GM21737 (cell line): Measurements from ENCODE around the gene TBC1D16.

Source experiments
- ATAC-seq: cut with Tn5 transposase; IDR thresholded peaks from one replicate; pipeline ENCODE4 v1.9.1; 2021; ENCODE audit warnings: mild to moderate bottlenecking, moderate library complexity; ENCODE audit not compliant: unreplicated experiment

TBC1D16 gene

DNA sequence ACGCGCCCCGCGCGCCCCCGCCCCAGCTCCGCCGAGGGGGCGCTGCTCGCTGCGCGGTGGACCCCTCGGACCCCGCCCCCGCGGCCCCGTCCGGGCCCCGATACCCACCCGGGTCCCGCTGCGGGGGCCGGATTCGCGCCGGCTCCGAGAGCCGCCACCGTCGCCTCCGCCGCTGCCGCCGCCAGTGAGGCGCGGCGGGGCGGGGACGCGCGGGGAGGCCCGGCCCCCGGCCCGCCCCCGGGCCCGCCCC, at the start of gene TBC1D16:
TSS of gene TBC1D16 (minus strand) at position 186 of the 250 bp plus-strand sequence. CDS start 22,325 bp downstream, outside the sequence.
- ATAC-seq: no peak

DNA sequence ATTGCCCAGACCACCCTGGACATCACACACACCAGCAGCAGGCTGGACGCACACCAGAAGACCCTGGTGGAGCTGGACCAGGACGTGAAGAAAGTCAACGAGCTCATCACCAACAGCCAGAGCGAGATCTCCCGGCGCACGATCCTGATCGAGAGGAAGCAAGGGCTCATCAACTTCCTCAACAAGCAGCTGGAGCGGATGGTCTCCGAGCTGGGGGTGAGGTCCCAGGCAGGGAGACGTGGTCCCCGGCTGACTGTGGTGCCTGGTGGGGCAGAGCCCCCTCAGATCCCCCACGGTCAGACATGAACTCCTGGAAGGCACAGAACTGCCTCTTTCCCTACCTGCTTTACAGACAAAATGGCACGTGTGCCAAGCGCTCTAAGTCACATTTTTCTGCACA, 49.1 kb upstream of the TBC1D16 start:
- no peak for ATAC-seq

GRCh38 chr17:80083136-80083661, 47.5 kb upstream of the TBC1D16 start:
- no peak for ATAC-seq

- no peak for ATAC-seq
These were observed 46.9 kb upstream of the TBC1D16 start for GRCh38 chr17:80082403-80083135.

- no peak for ATAC-seq
These were observed 45.9 kb upstream of the TBC1D16 start for GRCh38 chr17:80081596-80081995.

- ATAC-seq: no peak
These were observed 44.4 kb upstream of the TBC1D16 start for GRCh38 chr17:80080081-80080480.

GRCh38 chr17:80072410-80072809, 36.7 kb upstream of the TBC1D16 start:
- no peak for ATAC-seq

- no peak for ATAC-seq
These were observed 35.6 kb upstream of the TBC1D16 start for GRCh38 chr17:80071116-80071841.

DNA sequence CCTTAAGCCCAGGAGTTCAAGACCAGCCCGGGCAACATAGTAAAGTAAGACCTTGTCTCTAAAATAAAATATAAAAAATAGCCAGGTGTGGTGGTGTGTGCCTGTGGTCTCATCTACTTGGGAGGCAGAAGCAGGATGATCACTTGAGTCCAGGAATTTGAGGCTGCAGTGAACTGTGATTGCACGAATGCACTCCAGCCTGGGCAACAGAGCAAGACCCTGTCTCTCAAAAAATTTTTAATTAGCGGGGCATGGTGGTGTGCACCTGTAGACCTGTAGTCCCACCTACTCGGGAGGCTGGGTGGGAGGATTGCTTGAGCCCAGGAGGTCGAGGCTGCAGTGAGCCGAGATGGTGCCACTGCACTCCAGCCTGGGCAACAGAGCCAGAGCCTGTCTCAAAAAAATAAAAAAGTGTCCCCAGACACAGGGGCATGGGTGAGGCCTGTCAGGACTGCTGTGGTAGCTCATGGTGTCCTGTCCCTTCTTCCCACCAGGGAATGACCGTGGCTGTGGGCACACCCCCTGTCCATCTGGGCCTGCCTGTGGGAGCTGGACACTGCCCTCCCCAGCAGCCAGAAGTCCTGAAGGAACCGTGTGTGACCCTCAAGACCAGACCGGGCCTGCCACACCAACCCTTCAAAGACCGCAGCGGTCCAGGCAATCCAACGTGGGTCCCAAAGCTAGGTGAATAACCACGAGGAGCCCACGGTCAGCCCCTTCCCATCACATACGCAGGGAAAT, 34.9 kb upstream of the TBC1D16 start:
- no peak for ATAC-seq

DNA sequence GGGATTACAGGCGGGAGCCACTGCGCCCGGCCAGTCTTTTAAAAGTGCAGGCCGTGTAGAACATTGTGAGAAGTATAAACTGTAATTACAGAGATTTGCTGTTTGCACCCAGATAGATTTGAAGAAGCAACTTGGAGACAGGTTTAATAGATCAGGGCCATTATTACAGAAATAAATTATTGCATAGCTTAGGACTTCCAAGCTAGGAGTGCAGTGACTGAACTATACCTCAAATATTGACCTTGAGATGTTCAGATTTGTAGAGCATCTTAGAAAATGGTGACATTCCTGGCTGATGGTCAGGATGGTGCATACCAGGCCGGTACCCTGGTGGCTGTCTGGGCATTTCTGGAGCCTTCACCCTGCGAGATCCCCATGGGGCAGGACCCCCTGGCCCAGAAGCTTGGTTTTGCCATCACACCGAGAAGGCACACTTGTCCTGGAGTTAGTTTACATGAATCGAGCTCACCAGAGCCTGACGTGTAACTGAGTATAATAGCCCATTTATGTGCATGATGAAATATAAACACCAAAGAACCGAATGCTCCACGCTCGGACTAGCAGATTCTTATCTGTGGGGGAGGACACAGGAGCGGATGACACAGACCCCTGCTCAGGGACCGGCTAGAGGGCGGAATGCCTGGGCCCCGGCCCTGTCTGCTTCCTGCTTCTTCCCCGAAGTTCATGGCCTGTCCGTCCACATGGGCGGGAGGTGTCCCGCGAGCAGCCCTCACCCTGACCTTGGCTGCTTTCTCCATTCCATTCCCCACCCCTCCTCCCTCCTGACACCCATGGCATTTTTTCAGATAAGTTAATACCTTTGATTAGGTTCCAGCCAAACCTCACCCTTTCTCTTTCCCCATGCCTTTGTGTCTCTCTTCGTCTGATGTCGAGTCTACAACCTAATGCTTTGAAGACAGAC, 32.9 kb upstream of the TBC1D16 start:
- ATAC-seq: no peak

DNA sequence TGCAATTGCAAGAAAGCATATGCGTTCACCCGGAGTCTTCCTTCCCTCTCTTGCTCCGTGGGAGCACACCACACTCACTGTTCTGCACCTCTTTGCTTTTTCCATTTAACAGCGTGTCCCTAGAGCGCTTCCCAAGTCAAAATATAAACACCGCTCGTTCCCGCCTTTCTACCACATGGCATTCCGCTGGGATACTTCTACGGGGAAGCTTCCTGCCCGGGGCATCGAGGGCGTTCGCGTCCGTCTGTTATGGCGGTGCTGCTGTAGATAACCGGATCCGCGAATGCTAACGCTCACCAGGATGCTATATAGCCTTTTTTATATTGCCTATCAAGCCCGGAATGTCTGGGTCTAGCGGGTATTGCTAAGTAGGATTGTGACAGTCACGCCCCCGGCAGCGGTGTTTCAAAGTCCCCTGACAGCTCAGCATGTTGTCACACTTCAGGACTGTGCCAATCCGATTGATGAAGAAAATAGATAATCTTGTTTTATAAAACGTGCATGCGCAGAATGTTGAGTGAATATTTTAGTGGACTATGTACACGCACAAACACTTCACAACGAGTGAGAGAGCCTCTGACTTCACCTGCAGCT, 31.8 kb upstream of the TBC1D16 start:
- no peak for ATAC-seq

GRCh38 chr17:80065478-80066170, 30.0 kb upstream of the TBC1D16 start:
- no peak for ATAC-seq

GRCh38 chr17:80064696-80065095, 29.0 kb upstream of the TBC1D16 start:
- no peak for ATAC-seq

GRCh38 chr17:80063830-80064585, 28.3 kb upstream of the TBC1D16 start:
- no peak for ATAC-seq

DNA sequence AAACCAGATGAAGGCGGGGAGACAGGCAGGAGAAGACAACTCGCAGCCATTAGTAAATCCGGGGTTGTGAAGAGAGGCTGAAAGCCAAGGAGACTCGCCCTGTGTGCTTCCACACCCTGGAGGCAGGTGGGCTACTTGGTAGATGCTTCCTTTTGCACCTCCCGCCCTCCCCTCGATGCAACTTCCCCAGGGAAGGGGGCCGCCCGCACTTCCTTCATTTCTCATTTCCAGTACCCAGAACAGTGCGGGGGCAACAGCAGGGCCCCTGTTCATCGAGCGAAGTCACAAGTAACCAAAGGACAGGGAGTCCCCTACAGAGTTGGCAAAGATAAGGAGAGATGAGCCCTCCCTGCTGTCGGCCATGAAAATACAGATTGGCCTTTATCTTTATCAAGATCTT, 25.7 kb upstream of the TBC1D16 start:
- no peak for ATAC-seq

DNA sequence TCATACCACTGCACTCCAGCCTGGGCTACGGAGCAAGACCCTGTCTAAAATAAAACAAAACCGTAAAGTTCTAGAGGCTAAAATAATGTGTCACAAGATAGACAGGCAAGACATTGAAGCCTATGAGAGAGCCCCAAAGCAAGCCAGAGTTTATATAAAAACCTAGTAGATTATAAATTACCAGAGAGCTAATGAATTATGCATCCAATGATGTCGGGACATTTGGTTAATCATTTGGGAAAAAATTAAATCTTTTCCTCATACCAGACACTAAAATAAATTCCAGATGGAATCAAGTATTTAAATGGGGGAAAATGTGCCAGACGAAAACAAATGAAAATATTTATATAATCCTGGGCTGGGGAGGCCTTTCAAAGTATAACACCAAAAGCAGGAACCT, 25.0 kb upstream of the TBC1D16 start:
- no peak for ATAC-seq

- no peak for ATAC-seq
These were observed 22.8 kb upstream of the TBC1D16 start for GRCh38 chr17:80058311-80058955.

DNA sequence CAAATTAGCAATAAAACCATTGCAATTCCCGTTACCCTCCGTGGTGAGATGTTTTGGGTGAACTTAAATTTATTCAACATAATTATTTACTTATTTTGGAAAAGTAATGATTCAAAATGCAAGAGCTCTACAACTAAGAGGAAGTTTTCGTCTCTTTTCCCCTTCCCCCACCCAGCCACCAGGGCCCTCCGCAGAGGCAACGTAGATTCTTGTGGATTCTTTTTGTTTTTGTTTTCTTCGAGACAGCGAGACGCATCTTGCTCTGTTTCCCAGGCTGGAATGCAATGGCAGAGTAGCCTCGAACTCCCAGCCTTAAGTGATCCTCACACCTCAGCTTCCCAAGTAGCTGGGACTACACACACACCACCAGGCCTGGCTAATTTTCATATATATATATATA, 19.9 kb upstream of the TBC1D16 start:
- ATAC-seq: no peak

- ATAC-seq: no peak
These were observed 17.4 kb upstream of the TBC1D16 start for GRCh38 chr17:80053102-80053501.
